ENCODE measurements around the gene PRR20E.
"Not testable (repeated sequence)": the region's sequence is repeated elsewhere in the genome, so short reads cannot be mapped to it uniquely, and the experiment has no call there.

PRR20E gene

DNA sequence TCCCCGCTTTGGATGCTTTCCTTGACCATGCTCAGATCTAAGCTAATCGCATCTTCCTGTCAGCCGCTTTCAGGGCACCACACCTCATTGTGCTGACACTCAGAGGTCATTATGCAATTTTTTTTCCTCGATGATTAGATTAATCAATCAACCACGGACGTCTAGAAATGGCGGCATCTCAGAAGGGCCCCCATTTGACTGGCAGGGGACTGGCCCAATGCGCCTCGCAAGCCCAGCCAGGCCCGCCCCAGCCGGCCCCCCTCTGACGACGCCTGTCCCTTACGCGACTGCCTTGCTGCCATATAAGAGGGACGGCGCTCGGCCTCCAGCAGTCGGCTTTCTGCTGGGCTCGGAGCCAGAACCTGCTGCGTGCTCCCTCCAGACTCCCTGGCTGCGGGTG, 6.7 kb upstream of the PRR20E start, which contains the start of gene PRR20D:
TSS of gene PRR20D (plus strand) at position 301 of the 400 bp plus-strand sequence. CDS start 387 bp downstream, outside the sequence.
- not testable (repeated sequence) for H3K4me3 ChIP-seq (ENCODE audit: insufficient read length, low read depth); DNase-seq (ENCODE audit: low read depth, low spot score); H3K36me3 ChIP-seq (ENCODE audit: insufficient read depth, insufficient read length, low read length); H3K27me3 ChIP-seq (ENCODE audit: insufficient read depth, insufficient read length); H3K4me1 ChIP-seq (ENCODE audit: insufficient read depth, insufficient read length); H3K9me3 ChIP-seq (ENCODE audit: insufficient read depth, low read length); H3K9ac ChIP-seq (ENCODE audit: insufficient read length, low read depth)

DNA sequence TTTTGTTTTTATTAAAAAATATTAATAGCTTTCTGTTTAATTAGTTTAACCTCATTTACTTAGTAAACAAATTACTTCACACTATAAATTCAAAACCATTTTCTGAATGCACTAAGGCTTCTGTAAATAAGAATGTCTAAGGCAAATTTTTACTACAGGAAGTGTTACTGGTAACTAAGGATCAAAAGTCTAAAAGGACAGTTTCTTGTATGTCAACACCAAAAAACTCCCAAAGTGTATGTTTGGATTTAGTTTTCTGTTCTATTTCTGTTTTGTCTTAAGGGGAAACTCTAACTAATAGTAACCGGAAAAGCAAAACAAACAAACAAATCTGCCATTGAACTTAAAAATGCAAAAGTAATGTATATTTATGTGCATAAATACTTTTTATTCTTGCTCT, 24.7 kb downstream of the PRR20E start:
- H3K9me3 ChIP-seq (ENCODE audit: insufficient read depth, low read length), result no peaks in the 10 kb centered on the region
- no peak overlapping the region for H3K4me3 ChIP-seq (ENCODE audit: insufficient read length, low read depth)
- no peak overlapping the region for H3K9ac ChIP-seq (ENCODE audit: insufficient read length, low read depth)
- no peaks in the 10 kb centered on the region for H3K36me3 ChIP-seq (ENCODE audit: insufficient read depth, insufficient read length, low read length)
- H3K4me1 ChIP-seq (ENCODE audit: insufficient read depth, insufficient read length), result no peaks in the 10 kb centered on the region
- DNase-seq (ENCODE audit: low read depth, low spot score), result no peak
- TF ChIP-seq YY1 (IDR thresholded peaks at IDR 0.05; ENCODE audit: insufficient read depth, insufficient read length), result no peak
- no peak for TF ChIP-seq ZNF274 (IDR thresholded peaks at IDR 0.05; ENCODE audit: low read depth, low read length)
- no peak for TF ChIP-seq SUZ12 (IDR thresholded peaks at IDR 0.05; ENCODE audit: extremely low read depth, insufficient read depth, insufficient read length)
- no peaks in the 10 kb centered on the region for H3K27me3 ChIP-seq (ENCODE audit: insufficient read depth, insufficient read length)

DNA sequence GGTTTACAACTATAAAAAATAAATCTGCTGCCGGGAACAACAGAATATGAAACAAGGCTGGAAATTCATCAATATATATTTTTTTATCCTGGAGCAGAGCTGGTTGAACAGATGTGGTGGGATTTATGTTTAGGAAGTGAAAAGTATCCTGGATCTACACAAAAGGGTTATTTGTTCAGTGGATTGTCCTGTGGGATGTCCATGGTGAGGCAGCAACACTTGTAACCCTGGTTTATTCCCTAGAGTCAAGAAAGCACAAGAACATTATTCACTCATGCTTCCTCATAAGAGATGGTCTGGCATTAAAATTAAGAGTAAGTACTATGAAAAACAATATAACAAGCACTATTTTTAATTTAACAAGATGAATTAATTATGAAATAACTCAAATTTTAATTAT, 46.0 kb downstream of the PRR20E start:
- Histone ChIP-seq H3K4me3 (ENCODE audit: insufficient read length, low read depth) (no peak overlapping the region), H3K9ac (ENCODE audit: insufficient read length, low read depth) (no peak overlapping the region), H3K36me3 (ENCODE audit: insufficient read depth, insufficient read length, low read length) (no peaks in the 10 kb centered on the region), H3K4me1 (ENCODE audit: insufficient read depth, insufficient read length) (no peaks in the 10 kb centered on the region), H3K27me3 (ENCODE audit: insufficient read depth, insufficient read length) (no peaks in the 10 kb centered on the region), H3K9me3 (ENCODE audit: insufficient read depth, low read length) (no peaks in the 10 kb centered on the region)
- no peak for DNase-seq (ENCODE audit: low read depth, low spot score)
- no peak for TF ChIP-seq SUZ12 (IDR thresholded peaks at IDR 0.05; ENCODE audit: extremely low read depth, insufficient read depth, insufficient read length)
- no peak for TF ChIP-seq ZNF274 (IDR thresholded peaks at IDR 0.05; ENCODE audit: low read depth, low read length)
- no peak for TF ChIP-seq YY1 (IDR thresholded peaks at IDR 0.05; ENCODE audit: insufficient read depth, insufficient read length)

All from NT2/D1 (cell line).